ENCODE results near the gene JADE2.

- TF ChIP-seq EZH2 (IDR thresholded peaks at IDR 0.05; ENCODE audit: insufficient read depth, low read length) (no peak), CTCF (IDR thresholded peaks at IDR 0.05; ENCODE audit: insufficient read depth, low read depth, low read length) (no peak)
These were observed 44.4 kb downstream of the JADE2 start for GRCh38 chr5:134569758-134570364.
